Thymus (tissue), 11 donors: ENCODE measurements around the gene INTS11. TPM values are rescaled to one million over a fixed set of nuclear protein-coding genes. Genes with fewer than 3 reads are reported as not detected.

Experiments
- DNase-seq, 9 donors: peaks; one replicate each; pipeline ENCODE4 v3.0.0-alpha.2; 2013; ENCODE audit warnings: low spot score in 9 of 9, low read depth in 6 of 9, missing footprints in 1 of 9
- H3K27ac ChIP-seq, 2 donors: one replicate each; pipeline ENCODE4 v1.5.1; 2013; ENCODE audit warnings: control low read depth in 1 of 2, low read depth in 1 of 2, low read length in 1 of 2, mild to moderate bottlenecking in 1 of 2, moderate library complexity in 1 of 2
- H3K27me3 ChIP-seq, 2 donors: one replicate each; pipeline ENCODE4 v1.5.1; 2013; ENCODE audit warnings: low read length in 1 of 2; ENCODE audit not compliant: control insufficient read depth in 2 of 2, insufficient read depth in 1 of 2
- H3K36me3 ChIP-seq, 2 donors: one replicate each; pipeline ENCODE4 v1.5.1; 2013; ENCODE audit warnings: low read length in 1 of 2, mild to moderate bottlenecking in 1 of 2, moderate library complexity in 1 of 2; ENCODE audit not compliant: control insufficient read depth in 2 of 2, insufficient read depth in 2 of 2
- H3K4me1 ChIP-seq, 2 donors: one replicate each; pipeline ENCODE4 v1.5.1; 2013; ENCODE audit warnings: low read length in 2 of 2; ENCODE audit not compliant: control insufficient read depth in 2 of 2, insufficient read depth in 2 of 2
- H3K4me3 ChIP-seq, 2 donors: one replicate each; pipeline ENCODE4 v1.5.1; 2013; ENCODE audit warnings: low read length in 2 of 2, control low read depth in 1 of 2, mild to moderate bottlenecking in 1 of 2
- H3K9me3 ChIP-seq, 2 donors: one replicate each; pipeline ENCODE4 v1.5.1; 2013; ENCODE audit warnings: low read length in 1 of 2, mild to moderate bottlenecking in 1 of 2; ENCODE audit not compliant: control insufficient read depth in 2 of 2, insufficient read depth in 1 of 2
- WGBS: extraction: QIAGEN DNeasy Blood & Tissue Kit; methylation state at CpG from one replicate; pipeline ENCODE4 v1.1.7; 2013; 5-methylcytosine and 5-hydroxymethylcytosine counted together
- polyA plus RNA-seq: library from polyadenylated mRNA; stranded (reverse); fragments of 200-250 nt; gene quantifications from one replicate; pipeline ENCODE4 v1.2.3, GENCODE V29; 2013
- total RNA-seq: library from RNA; stranded (reverse); fragments of 120-200 nt; gene quantifications from one replicate; pipeline ENCODE4 v1.2.4, GENCODE V29; 2013
- donor health status: healthy.

INTS11 gene
- total and polyA plus RNA-seq, 2 donors, result 60.8 to 216 TPM

GRCh38 chr1:1308756-1309250, 15.7 kb downstream of the INTS11 start:
- no peak for DNase-seq
- peaks cover 0 to 4% of the 10 kb centered on the region in 2 donors for H3K27me3 ChIP-seq
- peaks cover 27 to 36% of the 10 kb centered on the region in 2 donors for H3K4me1 ChIP-seq
- H3K4me3 ChIP-seq, result peak overlapping the region; percentile 50 to 82
- peak overlapping the region in 1 of 2 donors; percentile 88 for H3K27ac ChIP-seq
- WGBS, result 1% methylated on average over 66 of the region's 66 CpGs
- H3K36me3 ChIP-seq, result peaks cover 34 to 37% of the 10 kb centered on the region in 2 donors
- H3K9me3 ChIP-seq, result peaks cover 0 to 3% of the 10 kb centered on the region in 2 donors

- WGBS, result under 1% methylated on average over 130 of the region's 131 CpGs
- peaks cover 27 to 36% of the 10 kb centered on the region in 2 donors for H3K4me1 ChIP-seq
Observed at GRCh38 chr1:1307923-1308755, 16.3 kb downstream of the INTS11 start, which contains the start of the genes ACAP3 and PUSL1. ACAP3 (minus strand) TSS chr1:1307930; CDS start chr1:1307815, 115 bp downstream. PUSL1 (plus strand) TSS chr1:1308597; CDS start chr1:1308644, 47 bp downstream.

GRCh38 chr1:1307261-1307922, 17.1 kb downstream of the INTS11 start:
- Histone ChIP-seq H3K9me3 (peaks cover 0 to 3% of the 10 kb centered on the region in 2 donors), H3K27me3 (peaks cover 0 to 4% of the 10 kb centered on the region in 2 donors), H3K27ac (peak overlapping the region in 1 of 2 donors; percentile 97), H3K4me1 (peaks cover 27 to 36% of the 10 kb centered on the region in 2 donors), H3K36me3 (peaks cover 20 to 23% of the 10 kb centered on the region in 2 donors), H3K4me3 (peak overlapping the region; percentile 63 to 82)
- WGBS, result 2% methylated on average over 83 of the region's 83 CpGs
- peak in 2 of 9 donors; percentile 15 to 30 for DNase-seq

More at GRCh38 chr1:1307923-1308755, 16.3 kb downstream of the INTS11 start, which contains the start of the genes ACAP3 and PUSL1:
- peak; percentile 62 to 95 (median 86) for DNase-seq
- Histone ChIP-seq H3K27me3 (peaks cover 0 to 4% of the 10 kb centered on the region in 2 donors), H3K4me3 (peak within 1 kb of the TSS; percentile 72 to 82), H3K9me3 (peaks cover 0 to 3% of the 10 kb centered on the region in 2 donors), H3K27ac (peak within 1 kb of the TSS; percentile 97), H3K36me3 (peaks cover 27 to 30% of the 10 kb centered on the region in 2 donors)

- Histone ChIP-seq H3K9me3 (peaks cover 0 to 3% of the 10 kb centered on the region in 2 donors), H3K4me3 (peak overlapping the region; percentile 63 to 82), H3K4me1 (peaks cover 27 to 36% of the 10 kb centered on the region in 2 donors), H3K27ac (peak overlapping the region in 1 of 2 donors; percentile 7), H3K27me3 (peaks cover 0 to 4% of the 10 kb centered on the region in 2 donors), H3K36me3 (peaks cover 13 to 17% of the 10 kb centered on the region in 2 donors)
- DNase-seq, result peak in 1 of 9 donors; percentile 24
- WGBS, result 67% methylated on average over 27 of the region's 27 CpGs
Observed at GRCh38 chr1:1306661-1307260, 17.7 kb downstream of the INTS11 start.

- Histone ChIP-seq H3K36me3 (peaks cover 7 to 11% of the 10 kb centered on the region in 2 donors), H3K27me3 (peaks cover 0 to 4% of the 10 kb centered on the region in 2 donors), H3K9me3 (peaks cover 0 to 3% of the 10 kb centered on the region in 2 donors), H3K4me3 (peak overlapping the region; percentile 44 to 63), H3K27ac (peak overlapping the region; percentile 9 to 94), H3K4me1 (peaks cover 27 to 36% of the 10 kb centered on the region in 2 donors)
- 46% methylated on average over 11 of the region's 11 CpGs for WGBS
- DNase-seq, result peak in 1 of 9 donors; percentile 43
Observed at GRCh38 chr1:1306070-1306660, 18.3 kb downstream of the INTS11 start.

GRCh38 chr1:1305300-1306069, 19.0 kb downstream of the INTS11 start:
- DNase-seq, result peak in 8 of 9 donors; percentile 49 to 87 (median 70)
- Histone ChIP-seq H3K9me3 (peaks cover 0 to 4% of the 10 kb centered on the region in 2 donors), H3K36me3 (peaks cover 3 to 4% of the 10 kb centered on the region in 2 donors), H3K4me3 (peak overlapping the region; percentile 44 to 63), H3K4me1 (peaks cover 27 to 36% of the 10 kb centered on the region in 2 donors), H3K27ac (peak overlapping the region; percentile 91 to 94), H3K27me3 (peaks cover 0 to 4% of the 10 kb centered on the region in 2 donors)
- 10% methylated on average over 25 of the region's 25 CpGs for WGBS

GRCh38 chr1:1304331-1305299, 19.8 kb downstream of the INTS11 start:
- H3K27me3 ChIP-seq, result peaks cover 0 to 4% of the 10 kb centered on the region in 2 donors
- H3K27ac ChIP-seq, result peak overlapping the region; percentile 91 to 94
- 65% methylated on average over 29 of the region's 29 CpGs for WGBS
- H3K36me3 ChIP-seq, result no peaks in the 10 kb centered on the region
- peaks cover 0 to 10% of the 10 kb centered on the region in 2 donors for H3K9me3 ChIP-seq
- DNase-seq, result peak in 1 of 9 donors; percentile 24
- peak overlapping the region in 1 of 2 donors; percentile 11 for H3K4me3 ChIP-seq
- H3K4me1 ChIP-seq, result peaks cover 26 to 36% of the 10 kb centered on the region in 2 donors
